ENCODE measurements around the gene PARVG.

The PARVG gene

GRCh38 chr22:44181033-44181911 lies 547 bp downstream of the PARVG start:
- peak; percentile 64 for DNase-seq

GRCh38 chr22:44181912-44182587 lies 1.3 kb downstream of the PARVG start:
- DNase-seq, result no peak

- no peak for DNase-seq
Observed at GRCh38 chr22:44182588-44183286, 2.0 kb downstream of the PARVG start.

- DNase-seq, result no peak
Observed at GRCh38 chr22:44183287-44183588, 2.5 kb downstream of the PARVG start.

- DNase-seq, result no peak
Observed at GRCh38 chr22:44184006-44184405, 3.3 kb downstream of the PARVG start.

- no peak for DNase-seq
Observed at GRCh38 chr22:44185237-44186120, 4.8 kb downstream of the PARVG start.

GRCh38 chr22:44186121-44186510 lies 5.4 kb downstream of the PARVG start:
- no peak for DNase-seq

GRCh38 chr22:44186737-44187136 lies 6.0 kb downstream of the PARVG start:
- no peak for DNase-seq

GRCh38 chr22:44187652-44188230 lies 7.0 kb downstream of the PARVG start:
- DNase-seq, result no peak

GRCh38 chr22:44188316-44188715 lies 7.6 kb downstream of the PARVG start:
- no peak for DNase-seq

- no peak for DNase-seq
Observed at GRCh38 chr22:44188986-44189630, 8.4 kb downstream of the PARVG start.

GRCh38 chr22:44190381-44190976 lies 9.8 kb downstream of the PARVG start:
- no peak for DNase-seq

- DNase-seq, result no peak
Observed at GRCh38 chr22:44191036-44191454, 10.3 kb downstream of the PARVG start.

- no peak for DNase-seq
Observed at GRCh38 chr22:44192098-44192815, 11.5 kb downstream of the PARVG start.

- no peak for DNase-seq
Observed at GRCh38 chr22:44192816-44193534, 12.2 kb downstream of the PARVG start.

GRCh38 chr22:44193535-44193891 lies 12.8 kb downstream of the PARVG start:
- DNase-seq, result no peak

GRCh38 chr22:44194569-44194968 lies 13.8 kb downstream of the PARVG start:
- DNase-seq, result no peak

GRCh38 chr22:44195189-44195871 lies 14.6 kb downstream of the PARVG start:
- DNase-seq, result no peak

GRCh38 chr22:44196241-44196640 lies 15.5 kb downstream of the PARVG start:
- DNase-seq, result no peak

GRCh38 chr22:44196731-44197131 lies 16.0 kb downstream of the PARVG start:
- no peak for DNase-seq

All from activated T-cell treated with anti-CD3 and anti-CD28 coated beads for 4 hours (primary cell).